Panc1 (cell line): Measurements from ENCODE around the gene GRID2. TPM values are rescaled to one million over a fixed set of nuclear protein-coding genes. Genes with fewer than 3 reads are reported as not detected.

Experiments
- ATAC-seq: fragments of 200-7000 bp; cut with Tn5 transposase; 2 replicates; pipeline ENCODE4 v1.9.1; 2020; ENCODE audit warnings: mild to moderate bottlenecking, moderate library complexity
- BruUV-seq: library from RNA; stranded (reverse); fragments of 400-500 nt; replicated peaks from 2 replicates; lab custom pipeline; 2021; lab: Mats Ljungman, UMichigan
- CTCF ChIA-PET: fragments of 300-600 bp; sonication (Branson Sonifier 250); formaldehyde crosslinking; loops from one replicate; lab custom pipeline; 2022; ENCODE audit warnings: antibody characterized with exemption; lab: Charles Lee
- POLR2A ChIA-PET: fragments of 300-600 bp; sonication (Branson Sonifier 250); formaldehyde crosslinking; loops from one replicate; lab custom pipeline; 2022; ENCODE audit warnings: antibody characterized with exemption; lab: Charles Lee
- DNase-seq: peaks from one replicate; pipeline ENCODE4 v3.0.0-alpha.2; 2010; ENCODE audit warnings: low read depth, low spot score
- H3K27ac ChIP-seq: 2 replicates; pipeline ENCODE4 v1.5.1; 2011; ENCODE audit warnings: mild to moderate bottlenecking, low read length, inconsistent platforms
- H3K27me3 ChIP-seq: fragments of 200-500 bp; sonication (Bioruptor generic); 2 replicates; pipeline ENCODE4 v1.6.0; 2014; ENCODE audit warnings: low read length, inconsistent platforms; ENCODE audit not compliant: control insufficient read depth, insufficient read depth
- H3K36me3 ChIP-seq: fragments of 200-500 bp; sonication (Bioruptor generic); 2 replicates; pipeline ENCODE4 v1.5.1; 2014; ENCODE audit warnings: inconsistent platforms, mild to moderate bottlenecking, low read length, moderate library complexity; ENCODE audit not compliant: control insufficient read depth, insufficient read depth
- H3K4me1 ChIP-seq: 2 replicates; pipeline ENCODE4 v1.5.1; 2011; ENCODE audit warnings: inconsistent platforms, mild to moderate bottlenecking, low read length, moderate library complexity; ENCODE audit not compliant: control insufficient read depth, insufficient read depth
- H3K4me3 ChIP-seq, 2 experiments: 2 replicates each; pipeline ENCODE4 v1.5.1; 2011 to 2012; ENCODE audit warnings: low read depth in 2 of 2, low read length in 2 of 2, mild to moderate bottlenecking in 2 of 2, inconsistent platforms in 1 of 2, moderate library complexity in 1 of 2
- H3K9me3 ChIP-seq: fragments of 200-500 bp; sonication (Bioruptor generic); 2 replicates; pipeline ENCODE4 v1.5.1; 2014; ENCODE audit warnings: low read depth, mild to moderate bottlenecking, inconsistent platforms, low read length, moderate library complexity; ENCODE audit not compliant: control insufficient read depth, insufficient read depth
- CTCF ChIP-seq: fragments of 450-650 bp; IDR thresholded peaks from 2 replicates; pipeline ENCODE4 v1.5.1; 2017; ENCODE audit warnings: mild to moderate bottlenecking
- POLR2AphosphoS5 ChIP-seq: IDR thresholded peaks from 2 replicates; pipeline ENCODE4 v1.6.1; 2012; ENCODE audit warnings: mild to moderate bottlenecking, low read depth, low read length, moderate library complexity
- REST ChIP-seq, 2 experiments: IDR thresholded peaks; 2 replicates each; pipeline ENCODE4 v1.6.1; 2011 to 2012; ENCODE audit warnings: low read depth in 2 of 2, control low read depth in 1 of 2, low read length in 1 of 2, mild to moderate bottlenecking in 1 of 2, moderate library complexity in 1 of 2; ENCODE audit not compliant: insufficient read depth in 1 of 2
- SIN3A ChIP-seq: IDR thresholded peaks from 2 replicates; pipeline ENCODE4 v1.6.1; 2012; ENCODE audit warnings: low read depth, mild to moderate bottlenecking, low read length, moderate library complexity, borderline replicate concordance; ENCODE audit not compliant: insufficient read depth
- TCF7L2 ChIP-seq: IDR thresholded peaks from 2 replicates; pipeline ENCODE4 v1.6.1; 2011; ENCODE audit warnings: mild to moderate bottlenecking, low read depth, low read length, inconsistent platforms
- in situ Hi-C: cut with HindIII; loops from 2 replicates; pipeline ENCODE4 v1.10.0; 2016; ENCODE audit warnings: low sequenced_read_pairs, low pct_unique_long_range_greater_than_20kb
- intact Hi-C: fragments of 100-400 bp; cut with micrococcal nuclease; formaldehyde crosslinking; loops from one replicate; pipeline ENCODE4 v1.10.0; 2022; ENCODE audit not compliant: unreplicated experiment
- total RNA-seq: library from RNA; stranded (reverse); gene quantifications from one replicate; pipeline ENCODE4 v1.2.1, GENCODE V29; 2021; ENCODE audit not compliant: unreplicated experiment

GRID2 gene
- total RNA-seq, 1 experiment from 2014 or later, result 0.08 TPM

DNA sequence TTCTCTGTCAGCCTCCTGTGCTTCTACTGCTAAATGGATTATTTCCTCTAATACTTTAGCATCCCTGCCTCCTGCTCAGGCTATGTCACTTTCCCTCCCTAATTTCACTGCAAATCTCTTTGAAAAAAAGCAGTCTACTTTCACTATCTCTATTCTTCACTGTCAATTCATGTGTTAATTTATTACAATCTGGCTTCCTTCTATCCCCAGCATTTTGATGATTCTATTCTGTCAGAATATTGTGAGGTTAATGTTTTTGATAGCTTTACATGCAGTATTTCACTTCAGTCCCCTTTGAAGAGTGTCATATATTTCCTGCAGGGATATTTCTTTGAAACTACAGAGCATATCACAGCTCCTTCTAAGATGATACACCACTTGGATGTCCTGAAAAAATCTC is 203.2 kb downstream of the GRID2 start:
- BruUV-seq, result no TSS peak
- TF ChIP-seq CTCF, result no peak
- TF ChIP-seq POLR2AphosphoS5, result no peak
- no peak for TF ChIP-seq SIN3A
- TF ChIP-seq REST (IDR thresholded peaks at IDR 0.05; ENCODE audit: insufficient read depth in 1 of 2, low read depth in 2 of 2, low read length in 1 of 2), result no peak
- TF ChIP-seq TCF7L2, result no peak

GRCh38 chr4:92514627-92515026 is 210.9 kb downstream of the GRID2 start:
- BruUV-seq, result no TSS peak
- Histone ChIP-seq H3K4me3 (no peak overlapping the region), H3K27me3 (no peaks in the 10 kb centered on the region), H3K36me3 (no peaks in the 10 kb centered on the region), H3K27ac (no peak overlapping the region), H3K4me1 (no peaks in the 10 kb centered on the region), H3K9me3 (no peaks in the 10 kb centered on the region)
- ATAC-seq, result no peak
- CTCF ChIA-PET, result no interaction called here
- intact Hi-C loops (no loop called here), in situ Hi-C loops (no loop called here)
- DNase-seq, result no peak
- POLR2A ChIA-PET, result no interaction called here
- no peak for TF ChIP-seq POLR2AphosphoS5
- no peak for TF ChIP-seq SIN3A
- TF ChIP-seq TCF7L2, result no peak
- no peak for TF ChIP-seq CTCF
- no peak for TF ChIP-seq REST (IDR thresholded peaks at IDR 0.05; ENCODE audit: insufficient read depth in 1 of 2, low read depth in 2 of 2, low read length in 1 of 2)

More for the DNA sequence above, 203.2 kb downstream of the GRID2 start:
- no peaks in the 10 kb centered on the region for H3K9me3 ChIP-seq
- no peak for ATAC-seq
- no peak overlapping the region for H3K27ac ChIP-seq
- ChIA-PET POLR2A (no interaction called here), CTCF (no interaction called here)
- in situ Hi-C loops, result no loop called here
- H3K4me1 ChIP-seq, result no peaks in the 10 kb centered on the region
- no peak for DNase-seq
- H3K27me3 ChIP-seq, result no peaks in the 10 kb centered on the region
- intact Hi-C loops, result no loop called here
- no peaks in the 10 kb centered on the region for H3K36me3 ChIP-seq
- no peak overlapping the region for H3K4me3 ChIP-seq
